ENCODE results near the gene PPCS. TPM values are rescaled to one million over a fixed set of nuclear protein-coding genes. Genes with fewer than 3 reads are reported as not detected.

PPCS gene
- total RNA-seq, 1 experiment from 2014 or later: 35.1 TPM

DNA sequence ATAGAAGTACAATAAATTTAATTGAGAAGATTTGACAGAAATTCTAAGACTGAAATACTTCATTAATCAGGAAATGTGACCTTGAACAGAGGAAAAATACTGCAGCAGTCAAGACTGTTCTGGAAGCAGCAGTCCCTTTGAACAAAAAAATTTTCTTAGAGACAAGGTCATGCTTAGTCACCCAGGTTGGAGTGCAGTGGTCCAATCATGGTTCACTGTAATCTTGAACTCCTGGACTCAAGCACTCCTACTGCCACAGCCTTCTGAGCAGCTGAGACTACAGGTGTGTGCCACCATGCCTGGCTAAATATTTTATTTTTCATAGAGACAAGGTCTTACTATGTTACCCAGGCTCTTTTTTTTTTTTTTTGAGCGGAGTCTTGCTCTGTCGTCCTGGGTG lies 4.9 kb downstream of the PPCS start:
- ATAC-seq: no peak
- no peak for TF ChIP-seq E2F4 (CRISPR knock-in tag; IDR thresholded peaks at IDR 0.05; ENCODE audit: borderline replicate concordance, low read depth)
- no peak for TF ChIP-seq PRRX2 (CRISPR knock-in tag; IDR thresholded peaks at IDR 0.05)
- no peak for TF ChIP-seq JAZF1 (CRISPR knock-in tag; IDR thresholded peaks at IDR 0.05)
- TF ChIP-seq TEAD1 (CRISPR knock-in tag; IDR thresholded peaks at IDR 0.05): no peak
- TF ChIP-seq, protein P1, sequence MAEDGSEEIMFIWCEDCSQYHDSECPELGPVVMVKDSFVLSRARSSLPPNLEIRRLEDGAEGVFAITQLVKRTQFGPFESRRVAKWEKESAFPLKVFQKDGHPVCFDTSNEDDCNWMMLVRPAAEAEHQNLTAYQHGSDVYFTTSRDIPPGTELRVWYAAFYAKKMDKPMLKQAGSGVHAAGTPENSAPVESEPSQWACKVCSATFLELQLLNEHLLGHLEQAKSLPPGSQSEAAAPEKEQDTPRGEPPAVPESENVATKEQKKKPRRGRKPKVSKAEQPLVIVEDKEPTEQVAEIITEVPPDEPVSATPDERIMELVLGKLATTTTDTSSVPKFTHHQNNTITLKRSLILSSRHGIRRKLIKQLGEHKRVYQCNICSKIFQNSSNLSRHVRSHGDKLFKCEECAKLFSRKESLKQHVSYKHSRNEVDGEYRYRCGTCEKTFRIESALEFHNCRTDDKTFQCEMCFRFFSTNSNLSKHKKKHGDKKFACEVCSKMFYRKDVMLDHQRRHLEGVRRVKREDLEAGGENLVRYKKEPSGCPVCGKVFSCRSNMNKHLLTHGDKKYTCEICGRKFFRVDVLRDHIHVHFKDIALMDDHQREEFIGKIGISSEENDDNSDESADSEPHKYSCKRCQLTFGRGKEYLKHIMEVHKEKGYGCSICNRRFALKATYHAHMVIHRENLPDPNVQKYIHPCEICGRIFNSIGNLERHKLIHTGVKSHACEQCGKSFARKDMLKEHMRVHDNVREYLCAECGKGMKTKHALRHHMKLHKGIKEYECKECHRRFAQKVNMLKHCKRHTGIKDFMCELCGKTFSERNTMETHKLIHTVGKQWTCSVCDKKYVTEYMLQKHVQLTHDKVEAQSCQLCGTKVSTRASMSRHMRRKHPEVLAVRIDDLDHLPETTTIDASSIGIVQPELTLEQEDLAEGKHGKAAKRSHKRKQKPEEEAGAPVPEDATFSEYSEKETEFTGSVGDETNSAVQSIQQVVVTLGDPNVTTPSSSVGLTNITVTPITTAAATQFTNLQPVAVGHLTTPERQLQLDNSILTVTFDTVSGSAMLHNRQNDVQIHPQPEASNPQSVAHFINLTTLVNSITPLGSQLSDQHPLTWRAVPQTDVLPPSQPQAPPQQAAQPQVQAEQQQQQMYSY (CRISPR knock-in tag; IDR thresholded peaks at IDR 0.05): no peak
- no peak for TF ChIP-seq TP53 (CRISPR knock-in tag; IDR thresholded peaks at IDR 0.05)
- no peak for TF ChIP-seq CBFB (CRISPR knock-in tag; IDR thresholded peaks at IDR 0.05; ENCODE audit: low read depth)
- TF ChIP-seq ZNF232 (CRISPR knock-in tag; IDR thresholded peaks at IDR 0.05): no peak
- no peak for TF ChIP-seq ZNF121 (CRISPR knock-in tag; IDR thresholded peaks at IDR 0.05)
- no peak for TF ChIP-seq SP1 (CRISPR knock-in tag; conservative IDR thresholded peaks at IDR 0.05)
- no peak for TF ChIP-seq CREB1 (CRISPR knock-in tag; IDR thresholded peaks at IDR 0.05)
- no peak for TF ChIP-seq ZNF671 (CRISPR knock-in tag; IDR thresholded peaks at IDR 0.05)
- TF ChIP-seq ZNF219 (CRISPR knock-in tag; IDR thresholded peaks at IDR 0.05; ENCODE audit: borderline replicate concordance): no peak
- no peak for TF ChIP-seq ZNF416 (CRISPR knock-in tag; IDR thresholded peaks at IDR 0.05)
- no peak for TF ChIP-seq MLX (CRISPR knock-in tag; IDR thresholded peaks at IDR 0.05)
- TF ChIP-seq ZNF281 (CRISPR knock-in tag; IDR thresholded peaks at IDR 0.05): no peak
- DNase-seq (ENCODE audit: low spot score): no peak
- no peak overlapping the region for H3K4me3 Mint-ChIP-seq
- peaks cover 26% of the 10 kb centered on the region for H3K4me1 Mint-ChIP-seq
- ChIA-PET CTCF (no interaction called here), POLR2A (interaction anchor here (0.6 kb wide), 1 partner anchor 108 kb away, joined by 3 read pairs; no protein-coding TSS in a partner anchor)
- H3K9me3 Mint-ChIP-seq: no peaks in the 10 kb centered on the region
- H3K27me3 Mint-ChIP-seq (ENCODE audit: low read depth): peaks cover 12% of the 10 kb centered on the region; the same call in 1 of the 2 replicates
- no peak overlapping the region for H3K27ac Mint-ChIP-seq
- H3K36me3 Mint-ChIP-seq: peaks cover 29% of the 10 kb centered on the region

DNA sequence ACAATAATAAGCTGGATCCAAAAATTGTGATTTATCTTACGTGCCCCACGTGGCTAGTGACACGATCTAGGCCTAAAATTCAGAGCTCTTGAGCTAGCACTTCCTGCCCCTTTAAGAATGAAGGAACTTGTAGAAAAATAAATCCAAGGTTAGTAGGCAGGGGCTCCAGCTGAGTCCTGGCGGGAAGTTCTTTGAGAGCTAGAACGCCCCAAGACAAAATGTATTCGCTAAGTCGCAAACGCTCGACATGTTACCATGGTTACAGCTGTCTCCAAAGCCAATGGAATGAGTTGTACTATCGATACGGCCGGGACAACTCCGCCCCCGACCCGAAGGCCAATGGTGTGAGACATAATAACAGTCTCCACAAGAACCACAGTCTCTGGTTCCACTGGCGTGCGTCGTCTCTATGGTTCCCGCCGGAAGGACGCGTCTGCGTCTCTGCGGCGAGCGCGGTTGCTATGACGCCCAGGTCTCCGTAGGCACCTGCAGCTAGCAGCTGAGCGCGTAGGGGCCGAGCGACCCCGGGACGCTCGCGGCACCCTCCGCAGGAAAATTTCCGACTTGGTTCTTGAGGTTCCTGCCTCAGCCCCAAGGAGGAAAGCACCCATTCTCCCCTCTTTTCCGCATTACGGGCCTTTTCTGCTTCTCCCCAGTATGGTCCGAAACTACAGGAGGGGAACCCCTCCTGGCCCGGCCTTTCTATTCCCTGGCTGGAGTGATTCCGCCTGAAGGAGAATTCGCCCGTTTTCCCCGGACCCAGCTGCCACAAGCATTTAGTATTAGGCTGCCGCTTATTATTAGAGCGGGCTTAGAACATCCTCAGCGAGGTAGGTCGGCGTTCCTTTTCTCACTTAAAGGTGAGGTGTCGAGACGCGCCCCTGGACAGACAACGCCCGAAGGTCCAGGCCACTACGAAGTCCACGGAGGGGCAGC lies 6.8 kb downstream of the PPCS start, which contains the start of gene CCDC30:
Gene CCDC30, plus strand, starts transcription at position 459 of the 936 bp plus-strand sequence. CDS start 17,266 bp downstream, outside the sequence.
- ATAC-seq (peak; percentile 99), DNase-seq (ENCODE audit: low spot score) (peak; percentile 97)
- Mint-ChIP-seq H3K27ac (peak within 1 kb of the TSS; percentile 76), H3K4me1 (peaks cover 16% of the 10 kb centered on the region), H3K4me3 (peak within 1 kb of the TSS; percentile 84), H3K27me3 (ENCODE audit: low read depth) (peaks cover 19% of the 10 kb centered on the region), H3K36me3 (peaks cover 22% of the 10 kb centered on the region), H3K9me3 (no peaks in the 10 kb centered on the region)
- ChIA-PET POLR2A (no interaction called here), CTCF (interaction anchor here (0.7 to 1.7 kb wide), 6 partner anchors 16 to 303 kb away, joined by 3 to 10 read pairs (median 3); partner anchors contain the start of gene PPIH)
- TF ChIP-seq ZNF263 (CRISPR knock-in tag; IDR thresholded peaks at IDR 0.05; ENCODE audit: low read depth): no peak
- TF ChIP-seq NFYB (CRISPR knock-in tag; conservative IDR thresholded peaks at IDR 0.05; ENCODE audit: low read depth): peak; percentile 73
- peak; percentile 43; the same call in 1 of the 2 replicates for TF ChIP-seq TEAD1 (CRISPR knock-in tag; IDR thresholded peaks at IDR 0.05)
- TF ChIP-seq FOXK1 (CRISPR knock-in tag; IDR thresholded peaks at IDR 0.05): peak; percentile 92
- 0 out of 2 replicates have a peak, but pooled peaks have one; percentile 30 for TF ChIP-seq USF1 (CRISPR knock-in tag; IDR thresholded peaks at IDR 0.05)
- TF ChIP-seq ELF4 (CRISPR knock-in tag; IDR thresholded peaks at IDR 0.05; ENCODE audit: low read depth): no peak
- peak; percentile 94 for TF ChIP-seq SP1 (CRISPR knock-in tag; conservative IDR thresholded peaks at IDR 0.05)
- TF ChIP-seq IRF2 (CRISPR knock-in tag; IDR thresholded peaks at IDR 0.05; ENCODE audit: borderline replicate concordance, low read depth): no peak
- TF ChIP-seq AR (CRISPR knock-in tag; IDR thresholded peaks at IDR 0.05): no peak

All from WTC11 (cell line).